GM12878 (cell line): ENCODE data around the gene RNU1-2.

ENCODE experiments used
- BCLAF1 ChIP-seq: fragments of 450-650 bp; IDR thresholded peaks from 2 replicates; pipeline ENCODE4 v1.6.1; 2017; ENCODE audit warnings: antibody characterized with exemption, mild to moderate bottlenecking, moderate library complexity
- CHD1 ChIP-seq: IDR thresholded peaks from 2 replicates; pipeline ENCODE4 v1.6.1; 2012; ENCODE audit warnings: low read depth, low read length, improper control_type of control experiment
- EZH2 ChIP-seq: IDR thresholded peaks from 2 replicates; pipeline ENCODE4 v1.6.1; 2012; ENCODE audit warnings: low read depth, mild to moderate bottlenecking, control low read depth, inconsistent platforms, low read length, borderline replicate concordance; ENCODE audit not compliant: control insufficient read depth
- NR2C2 ChIP-seq: IDR thresholded peaks from 2 replicates; pipeline ENCODE4 v1.6.1; 2011; ENCODE audit warnings: borderline replicate concordance, low read depth; ENCODE audit not compliant: control insufficient read depth, insufficient read length
- POLR2A ChIP-seq: IDR thresholded peaks from 2 replicates; pipeline ENCODE4 v1.6.1; 2011; ENCODE audit warnings: low read depth, mild to moderate bottlenecking, low read length
- RAD21 ChIP-seq: IDR thresholded peaks from 2 replicates; pipeline ENCODE4 v1.6.1; 2011; ENCODE audit warnings: mild to moderate bottlenecking, low read depth, low read length, moderate library complexity; ENCODE audit not compliant: insufficient read depth
- SIN3A ChIP-seq: IDR thresholded peaks from 2 replicates; pipeline ENCODE4 v1.6.1; 2012; ENCODE audit warnings: low read depth, low read length, improper control_type of control experiment
- SMC3 ChIP-seq: IDR thresholded peaks from 2 replicates; pipeline ENCODE4 v1.6.1; 2011; ENCODE audit warnings: low read length, improper control_type of control experiment, borderline replicate concordance
- SUZ12 ChIP-seq: fragments of 200-600 bp; sonication (generic); IDR thresholded peaks from one replicate; pipeline ENCODE4 v1.6.1; 2018; ENCODE audit warnings: antibody characterized with exemption, mild to moderate bottlenecking; ENCODE audit not compliant: unreplicated experiment
- USF1 ChIP-seq: IDR thresholded peaks from 2 replicates; pipeline ENCODE4 v1.6.1; 2011; ENCODE audit warnings: borderline replicate concordance, low read depth, mild to moderate bottlenecking, moderate library complexity, mixed read lengths, low read length; ENCODE audit not compliant: insufficient read depth; ENCODE audit errors: extremely low read length
- TF ChIP-seq, protein P1 (sequence below), 3 experiments: IDR thresholded peaks in 2 of 3; conservative IDR thresholded peaks in 1 of 3; 2 replicates each; pipeline ENCODE4 v1.5.1; 2011; ENCODE audit warnings: low read depth in 3 of 3, low read length in 3 of 3, mild to moderate bottlenecking in 3 of 3, control low read depth in 2 of 3, moderate library complexity in 2 of 3, inconsistent platforms in 1 of 3, mixed read lengths in 1 of 3; ENCODE audit not compliant: control insufficient read depth in 2 of 3, insufficient read depth in 1 of 3; ENCODE audit errors: extremely low read depth in 1 of 3

- TF ChIP-seq, protein P1, sequence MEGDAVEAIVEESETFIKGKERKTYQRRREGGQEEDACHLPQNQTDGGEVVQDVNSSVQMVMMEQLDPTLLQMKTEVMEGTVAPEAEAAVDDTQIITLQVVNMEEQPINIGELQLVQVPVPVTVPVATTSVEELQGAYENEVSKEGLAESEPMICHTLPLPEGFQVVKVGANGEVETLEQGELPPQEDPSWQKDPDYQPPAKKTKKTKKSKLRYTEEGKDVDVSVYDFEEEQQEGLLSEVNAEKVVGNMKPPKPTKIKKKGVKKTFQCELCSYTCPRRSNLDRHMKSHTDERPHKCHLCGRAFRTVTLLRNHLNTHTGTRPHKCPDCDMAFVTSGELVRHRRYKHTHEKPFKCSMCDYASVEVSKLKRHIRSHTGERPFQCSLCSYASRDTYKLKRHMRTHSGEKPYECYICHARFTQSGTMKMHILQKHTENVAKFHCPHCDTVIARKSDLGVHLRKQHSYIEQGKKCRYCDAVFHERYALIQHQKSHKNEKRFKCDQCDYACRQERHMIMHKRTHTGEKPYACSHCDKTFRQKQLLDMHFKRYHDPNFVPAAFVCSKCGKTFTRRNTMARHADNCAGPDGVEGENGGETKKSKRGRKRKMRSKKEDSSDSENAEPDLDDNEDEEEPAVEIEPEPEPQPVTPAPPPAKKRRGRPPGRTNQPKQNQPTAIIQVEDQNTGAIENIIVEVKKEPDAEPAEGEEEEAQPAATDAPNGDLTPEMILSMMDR (IDR thresholded peaks at IDR 0.05 in 2 of 3, conservative IDR thresholded peaks at IDR 0.05 in 1 of 3; ENCODE audit: control insufficient read depth in 2 of 3, extremely low read depth in 1 of 3, insufficient read depth in 1 of 3, low read depth in 3 of 3, low read length in 3 of 3) = no peak
- TF ChIP-seq SMC3 (no peak), EZH2 (no peak), RAD21 (no peak), NR2C2 (no peak), SIN3A (no peak), CHD1 (no peak), POLR2A (no peak), BCLAF1 (no peak), SUZ12 (no peak), USF1 (no peak)
Measured at GRCh38 chr1:16922885-16923431, 27.2 kb downstream of the RNU1-2 start.
